ENCODE results near the gene CEBPE.

Gene CEBPE

GRCh38 chr14:23106747-23107045, 12.4 kb downstream of the CEBPE start:
- Histone ChIP-seq H3K27me3 (ENCODE audit: control insufficient read depth, insufficient read depth, low read length) (no peaks in the 10 kb centered on the region), H3K4me3 (ENCODE audit: low read depth, low read length) (no peak overlapping the region), H3K9me3 (ENCODE audit: control insufficient read depth, low read length) (no peaks in the 10 kb centered on the region), H3K79me2 (peaks cover 9% of the 10 kb centered on the region), H3K4me1 (no peaks in the 10 kb centered on the region), H3K36me3 (ENCODE audit: control insufficient read depth, insufficient read depth, low read length) (no peaks in the 10 kb centered on the region), H3K4me2 (ENCODE audit: low read length) (no peak overlapping the region), H3K27ac (no peak overlapping the region), H2AFZ (no peak overlapping the region), H3K9ac (no peak overlapping the region)
- TF ChIP-seq, protein P1, sequence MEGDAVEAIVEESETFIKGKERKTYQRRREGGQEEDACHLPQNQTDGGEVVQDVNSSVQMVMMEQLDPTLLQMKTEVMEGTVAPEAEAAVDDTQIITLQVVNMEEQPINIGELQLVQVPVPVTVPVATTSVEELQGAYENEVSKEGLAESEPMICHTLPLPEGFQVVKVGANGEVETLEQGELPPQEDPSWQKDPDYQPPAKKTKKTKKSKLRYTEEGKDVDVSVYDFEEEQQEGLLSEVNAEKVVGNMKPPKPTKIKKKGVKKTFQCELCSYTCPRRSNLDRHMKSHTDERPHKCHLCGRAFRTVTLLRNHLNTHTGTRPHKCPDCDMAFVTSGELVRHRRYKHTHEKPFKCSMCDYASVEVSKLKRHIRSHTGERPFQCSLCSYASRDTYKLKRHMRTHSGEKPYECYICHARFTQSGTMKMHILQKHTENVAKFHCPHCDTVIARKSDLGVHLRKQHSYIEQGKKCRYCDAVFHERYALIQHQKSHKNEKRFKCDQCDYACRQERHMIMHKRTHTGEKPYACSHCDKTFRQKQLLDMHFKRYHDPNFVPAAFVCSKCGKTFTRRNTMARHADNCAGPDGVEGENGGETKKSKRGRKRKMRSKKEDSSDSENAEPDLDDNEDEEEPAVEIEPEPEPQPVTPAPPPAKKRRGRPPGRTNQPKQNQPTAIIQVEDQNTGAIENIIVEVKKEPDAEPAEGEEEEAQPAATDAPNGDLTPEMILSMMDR (IDR thresholded peaks at IDR 0.05): no peak

DNA sequence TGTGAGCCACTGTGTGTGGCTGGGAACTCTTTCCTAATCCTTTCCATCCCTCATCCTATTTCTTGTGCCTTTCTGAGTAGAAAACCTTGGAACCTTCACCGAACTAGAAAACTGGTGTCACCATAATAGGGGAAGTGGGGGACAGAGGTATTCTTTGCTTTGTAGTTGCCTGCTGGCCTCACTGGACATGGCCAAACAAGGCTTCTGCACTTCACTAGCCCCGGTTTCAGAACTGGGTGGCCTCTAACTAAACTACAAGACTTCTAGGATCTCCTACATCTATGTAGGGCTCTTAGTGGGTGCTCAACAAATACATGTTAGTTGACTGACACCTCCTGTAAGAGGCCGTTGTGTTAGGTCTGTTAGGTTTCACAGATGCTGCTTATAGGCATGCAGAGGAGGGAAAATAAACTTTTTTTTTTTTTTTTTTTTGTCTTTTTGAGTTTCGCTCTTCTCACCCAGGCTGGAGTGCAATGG, 13.7 kb downstream of the CEBPE start:
- H3K27me3 ChIP-seq (ENCODE audit: control insufficient read depth, insufficient read depth, low read length): no peaks in the 10 kb centered on the region
- H3K9ac ChIP-seq: no peak overlapping the region
- no peak overlapping the region for H3K27ac ChIP-seq
- H3K4me1 ChIP-seq: no peaks in the 10 kb centered on the region
- no peaks in the 10 kb centered on the region for H3K9me3 ChIP-seq (ENCODE audit: control insufficient read depth, low read length)
- TF ChIP-seq, protein P1 (IDR thresholded peaks at IDR 0.05): no peak
- H3K4me3 ChIP-seq (ENCODE audit: low read depth, low read length): no peak overlapping the region
- no peak overlapping the region for H3K4me2 ChIP-seq (ENCODE audit: low read length)
- H3K79me2 ChIP-seq: peaks cover 10% of the 10 kb centered on the region
- H3K36me3 ChIP-seq (ENCODE audit: control insufficient read depth, insufficient read depth, low read length): no peaks in the 10 kb centered on the region
- H2AFZ ChIP-seq: no peak overlapping the region

- H3K36me3 ChIP-seq (ENCODE audit: control insufficient read depth, insufficient read depth, low read length): no peaks in the 10 kb centered on the region
- no peak within 1 kb of the TSS for H3K27ac ChIP-seq
- H3K4me2 ChIP-seq (ENCODE audit: low read length): no peak within 1 kb of the TSS
- H3K9me3 ChIP-seq (ENCODE audit: control insufficient read depth, low read length): no peaks in the 10 kb centered on the region
- no peak within 1 kb of the TSS for H2AFZ ChIP-seq
- TF ChIP-seq, protein P1 (IDR thresholded peaks at IDR 0.05): no peak
- no peaks in the 10 kb centered on the region for H3K4me1 ChIP-seq
- peaks cover 10% of the 10 kb centered on the region for H3K79me2 ChIP-seq
- H3K4me3 ChIP-seq (ENCODE audit: low read depth, low read length): no peak within 1 kb of the TSS
- no peaks in the 10 kb centered on the region for H3K27me3 ChIP-seq (ENCODE audit: control insufficient read depth, insufficient read depth, low read length)
- no peak within 1 kb of the TSS for H3K9ac ChIP-seq
Measured at GRCh38 chr14:23104591-23105347, 14.3 kb downstream of the CEBPE start, which contains the start of gene CIROP. Gene CIROP (minus strand): TSS chr14:23104989. CDS start chr14:23104920, 69 bp downstream.

DNA sequence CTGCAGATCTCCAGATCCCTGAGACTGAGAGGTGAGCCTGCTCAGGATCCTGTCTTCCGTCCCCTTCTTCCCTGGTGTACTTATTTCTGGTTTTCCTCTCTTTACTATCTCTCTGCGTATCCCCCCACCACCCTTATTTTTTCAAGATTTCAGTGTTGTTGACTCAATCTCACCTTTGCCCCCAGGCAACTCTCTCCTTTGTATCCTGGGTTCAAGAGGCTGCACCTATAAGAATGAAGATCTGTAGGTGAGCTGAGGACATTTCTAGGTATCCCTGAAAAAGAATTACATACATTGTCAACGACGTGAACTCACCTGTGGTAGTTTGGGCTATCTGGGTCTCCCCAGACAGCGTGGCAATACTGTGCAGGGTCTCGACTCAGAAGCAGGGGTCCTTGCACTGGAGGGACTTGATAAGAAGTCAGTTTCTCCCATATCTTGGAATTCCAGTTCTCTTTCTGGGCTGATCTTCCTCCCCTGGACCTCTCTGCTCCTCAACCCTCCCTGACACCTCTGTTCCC, 14.9 kb downstream of the CEBPE start:
- Histone ChIP-seq H3K27me3 (ENCODE audit: control insufficient read depth, insufficient read depth, low read length) (no peaks in the 10 kb centered on the region), H3K4me2 (ENCODE audit: low read length) (no peak overlapping the region), H3K79me2 (peaks cover 10% of the 10 kb centered on the region), H3K9ac (no peak overlapping the region), H3K27ac (no peak overlapping the region), H3K36me3 (ENCODE audit: control insufficient read depth, insufficient read depth, low read length) (no peaks in the 10 kb centered on the region), H3K9me3 (ENCODE audit: control insufficient read depth, low read length) (no peaks in the 10 kb centered on the region), H3K4me1 (no peaks in the 10 kb centered on the region), H2AFZ (no peak overlapping the region), H3K4me3 (ENCODE audit: low read depth, low read length) (no peak overlapping the region)
- TF ChIP-seq, protein P1 (IDR thresholded peaks at IDR 0.05): no peak

DNA sequence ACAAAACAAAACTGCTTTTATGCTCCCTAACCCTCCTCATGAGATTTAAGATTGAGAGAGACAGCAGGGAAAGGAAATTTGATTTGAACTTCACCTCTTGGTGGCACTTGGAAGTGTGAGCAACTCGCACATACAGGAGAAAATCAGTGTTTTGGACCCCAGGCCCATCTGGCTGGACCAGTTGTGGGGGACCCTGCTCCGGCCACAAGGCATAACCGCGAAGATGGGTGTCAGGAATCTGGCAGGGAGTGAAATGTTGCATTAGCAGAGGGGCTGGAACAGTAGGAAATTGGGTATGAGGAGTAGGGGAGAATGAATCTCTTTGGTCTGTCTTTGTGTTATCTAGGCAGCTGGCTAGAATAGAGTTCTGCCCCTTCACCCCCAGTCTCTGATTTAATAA, 15.5 kb downstream of the CEBPE start:
- Histone ChIP-seq H2AFZ (no peak overlapping the region), H3K27ac (no peak overlapping the region), H3K36me3 (ENCODE audit: control insufficient read depth, insufficient read depth, low read length) (no peaks in the 10 kb centered on the region), H3K9me3 (ENCODE audit: control insufficient read depth, low read length) (no peaks in the 10 kb centered on the region), H3K9ac (no peak overlapping the region), H3K4me3 (ENCODE audit: low read depth, low read length) (no peak overlapping the region), H3K27me3 (ENCODE audit: control insufficient read depth, insufficient read depth, low read length) (no peaks in the 10 kb centered on the region), H3K79me2 (peaks cover 10% of the 10 kb centered on the region), H3K4me2 (ENCODE audit: low read length) (no peak overlapping the region), H3K4me1 (no peaks in the 10 kb centered on the region)
- TF ChIP-seq, protein P1 (IDR thresholded peaks at IDR 0.05): no peak

Measured in parathyroid adenoma (tissue), 2 donors.